Endothelial cell (in vitro differentiated cells): ENCODE measurements around the gene C6orf118. TPM values are rescaled to one million over a fixed set of nuclear protein-coding genes. Genes with fewer than 3 reads are reported as not detected.

Experiments
- DNase-seq: peaks from one replicate; pipeline ENCODE4 v3.0.0; 2021; ENCODE audit warnings: low spot score
- H3K27ac Mint-ChIP-seq: one replicate; pipeline ENCODE4 v1.8.0; 2021; ENCODE audit warnings: mixed read lengths, inconsistent platforms; ENCODE audit not compliant: unreplicated experiment
- H3K27me3 Mint-ChIP-seq: one replicate; pipeline ENCODE4 v1.8.0; 2021; ENCODE audit warnings: mild to moderate bottlenecking, moderate library complexity, mixed read lengths, inconsistent platforms; ENCODE audit not compliant: unreplicated experiment
- H3K36me3 Mint-ChIP-seq: one replicate; pipeline ENCODE4 v1.8.0; 2021; ENCODE audit warnings: mild to moderate bottlenecking, low read depth, mixed read lengths, inconsistent platforms; ENCODE audit not compliant: unreplicated experiment
- H3K4me1 Mint-ChIP-seq: one replicate; pipeline ENCODE4 v1.8.0; 2021; ENCODE audit warnings: mild to moderate bottlenecking, mixed read lengths, inconsistent platforms; ENCODE audit not compliant: unreplicated experiment
- H3K4me3 Mint-ChIP-seq: one replicate; pipeline ENCODE4 v1.8.0; 2021; ENCODE audit warnings: mild to moderate bottlenecking, mixed read lengths, inconsistent platforms; ENCODE audit not compliant: unreplicated experiment
- H3K9me3 Mint-ChIP-seq: one replicate; pipeline ENCODE4 v1.8.0; 2021; ENCODE audit warnings: mixed read lengths, inconsistent platforms; ENCODE audit not compliant: unreplicated experiment
- long read RNA-seq: library from polyadenylated mRNA; unstranded; transcript quantifications from one replicate; pipeline ENCODE4 v2.0.0, GENCODE V29; 2020; ENCODE audit not compliant: unreplicated experiment
- total RNA-seq: library from RNA; stranded (reverse); fragmentation: NEBNext Ultra II Directional; extraction: Animal tissue kit (Norgen Biotek cat#: 25700); gene quantifications from one replicate; pipeline ENCODE4 v1.2.1, GENCODE V29; 2021; ENCODE audit not compliant: unreplicated experiment
- TF ChIP-seq, protein P1 (sequence below): fragments of 200-600 bp; sonication (generic); IDR thresholded peaks from one replicate; pipeline ENCODE4 v1.5.0; 2021; ENCODE audit warnings: antibody characterized with exemption; ENCODE audit not compliant: unreplicated experiment

The C6orf118 gene
- total RNA-seq: not detected
- long read RNA-seq: 0 reads

DNA sequence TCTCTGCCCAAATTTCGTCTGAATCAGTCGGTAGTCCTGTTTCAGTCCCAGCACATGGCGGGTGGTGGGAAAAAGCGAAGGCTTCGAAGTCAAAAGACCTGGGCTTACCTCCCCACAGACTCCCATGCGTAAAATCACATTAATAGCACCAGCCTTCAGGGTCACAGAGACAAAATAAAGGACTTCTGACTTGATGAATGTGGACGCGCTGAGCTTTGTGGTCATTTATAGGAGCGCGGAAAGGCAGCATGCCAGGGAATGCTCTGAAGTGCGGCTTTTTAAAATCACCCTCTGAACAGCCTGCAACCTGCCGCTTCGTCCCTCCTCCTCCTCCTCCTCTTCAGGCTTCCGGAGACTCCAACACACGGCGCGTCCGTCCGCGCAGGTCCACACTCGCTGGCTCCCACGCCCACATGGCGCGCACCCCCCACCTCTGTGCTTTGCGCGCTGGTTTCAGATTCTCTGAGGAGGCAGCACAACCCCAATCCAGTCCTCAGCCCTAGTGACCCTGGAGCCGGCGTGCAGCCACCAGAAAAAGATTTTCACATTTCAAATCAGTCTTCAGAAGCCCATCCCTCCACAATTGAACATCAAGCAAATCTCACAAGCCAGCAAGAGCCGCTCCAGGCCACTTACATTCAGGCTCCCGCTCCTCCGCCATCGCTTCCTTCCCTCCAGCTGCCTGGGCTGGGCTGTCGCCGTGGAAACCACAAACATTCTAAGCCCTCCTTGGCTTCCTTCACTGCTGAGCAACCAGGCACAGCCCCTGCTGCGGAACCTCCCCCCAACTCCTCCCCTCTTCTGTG, at the start of gene C6orf118:
Gene C6orf118 (minus strand): TSS at position 680 of the 806 bp plus-strand sequence. CDS start 19 bp downstream, at position 661.
- no peaks in the 10 kb centered on the region for H3K9me3 Mint-ChIP-seq
- H3K4me1 Mint-ChIP-seq: peaks cover 5% of the 10 kb centered on the region
- H3K27ac Mint-ChIP-seq: peak within 1 kb of the TSS; percentile 93
- H3K36me3 Mint-ChIP-seq: no peaks in the 10 kb centered on the region
- TF ChIP-seq, protein P1, sequence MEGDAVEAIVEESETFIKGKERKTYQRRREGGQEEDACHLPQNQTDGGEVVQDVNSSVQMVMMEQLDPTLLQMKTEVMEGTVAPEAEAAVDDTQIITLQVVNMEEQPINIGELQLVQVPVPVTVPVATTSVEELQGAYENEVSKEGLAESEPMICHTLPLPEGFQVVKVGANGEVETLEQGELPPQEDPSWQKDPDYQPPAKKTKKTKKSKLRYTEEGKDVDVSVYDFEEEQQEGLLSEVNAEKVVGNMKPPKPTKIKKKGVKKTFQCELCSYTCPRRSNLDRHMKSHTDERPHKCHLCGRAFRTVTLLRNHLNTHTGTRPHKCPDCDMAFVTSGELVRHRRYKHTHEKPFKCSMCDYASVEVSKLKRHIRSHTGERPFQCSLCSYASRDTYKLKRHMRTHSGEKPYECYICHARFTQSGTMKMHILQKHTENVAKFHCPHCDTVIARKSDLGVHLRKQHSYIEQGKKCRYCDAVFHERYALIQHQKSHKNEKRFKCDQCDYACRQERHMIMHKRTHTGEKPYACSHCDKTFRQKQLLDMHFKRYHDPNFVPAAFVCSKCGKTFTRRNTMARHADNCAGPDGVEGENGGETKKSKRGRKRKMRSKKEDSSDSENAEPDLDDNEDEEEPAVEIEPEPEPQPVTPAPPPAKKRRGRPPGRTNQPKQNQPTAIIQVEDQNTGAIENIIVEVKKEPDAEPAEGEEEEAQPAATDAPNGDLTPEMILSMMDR: no peak
- H3K27me3 Mint-ChIP-seq: peaks cover 5% of the 10 kb centered on the region
- peak within 1 kb of the TSS; percentile 89 for H3K4me3 Mint-ChIP-seq
- peak; percentile 84 for DNase-seq

DNA sequence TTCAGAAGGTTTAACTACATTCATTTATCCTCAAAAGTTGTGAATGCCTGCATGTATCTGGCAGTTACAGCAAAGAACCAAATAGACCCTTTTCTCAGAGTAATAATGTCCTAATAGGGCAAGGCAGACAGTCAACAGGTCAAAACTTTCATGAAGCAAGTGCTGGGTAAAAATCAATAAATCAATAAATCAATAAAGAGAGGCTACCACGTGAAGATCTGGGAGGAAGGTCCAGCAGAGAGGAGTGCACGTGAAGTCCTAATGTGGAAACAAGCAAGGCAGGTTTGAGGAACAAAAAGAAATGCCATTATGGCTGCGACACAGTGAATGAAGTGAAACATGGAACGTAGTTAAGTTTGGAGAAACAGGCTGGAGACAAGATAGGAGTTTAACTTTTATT, 36.3 kb upstream of the C6orf118 start:
- Mint-ChIP-seq H3K36me3 (peaks cover 23% of the 10 kb centered on the region), H3K27ac (no peak overlapping the region), H3K27me3 (no peaks in the 10 kb centered on the region), H3K4me3 (no peak overlapping the region), H3K9me3 (peaks cover 7% of the 10 kb centered on the region), H3K4me1 (peaks cover 4% of the 10 kb centered on the region)
- TF ChIP-seq, protein P1: no peak
- DNase-seq: no peak

DNA sequence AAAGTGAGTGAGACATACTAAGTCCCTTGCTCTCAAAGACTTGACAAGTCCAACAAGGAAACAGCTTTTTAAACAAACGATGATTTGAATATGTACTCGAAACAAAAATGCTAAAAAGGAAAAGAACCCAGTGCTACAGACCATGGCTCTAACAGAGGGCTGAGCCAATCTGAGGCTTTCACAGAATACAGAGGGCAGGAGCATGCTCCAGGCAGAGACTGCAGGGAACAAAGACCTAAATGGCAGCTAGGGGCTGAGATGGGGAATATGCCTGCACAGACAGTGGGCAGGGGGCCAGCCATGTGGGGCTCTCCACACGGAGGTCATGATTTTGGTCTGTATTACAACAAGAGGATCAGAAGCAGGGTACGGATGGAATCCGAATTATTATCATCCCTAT, 31.1 kb upstream of the C6orf118 start:
- Mint-ChIP-seq H3K36me3 (peaks cover 3% of the 10 kb centered on the region), H3K27me3 (no peaks in the 10 kb centered on the region), H3K9me3 (no peaks in the 10 kb centered on the region), H3K27ac (no peak overlapping the region), H3K4me3 (no peak overlapping the region), H3K4me1 (no peaks in the 10 kb centered on the region)
- no peak for DNase-seq
- TF ChIP-seq, protein P1: no peak

DNA sequence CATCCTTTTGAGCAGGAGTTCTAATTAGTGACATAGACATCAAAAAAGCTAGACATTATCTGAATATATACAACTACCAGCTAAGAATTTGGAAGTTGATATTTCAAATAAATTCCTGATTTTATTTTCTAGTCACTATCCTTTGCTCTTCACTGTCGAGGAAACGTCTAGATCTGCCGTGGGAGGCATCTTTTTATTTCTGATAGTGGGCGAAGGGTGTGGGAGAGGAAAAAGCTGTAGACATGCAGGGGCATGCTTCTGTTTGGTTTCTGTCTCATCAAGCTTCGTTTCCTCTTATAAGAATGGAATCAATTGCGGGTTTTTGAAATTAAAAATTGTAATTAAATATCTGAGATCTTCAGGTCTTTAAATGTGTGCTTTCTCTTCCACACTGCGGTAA, 16.2 kb upstream of the C6orf118 start:
- peaks cover 5% of the 10 kb centered on the region for H3K27me3 Mint-ChIP-seq
- H3K4me1 Mint-ChIP-seq: no peaks in the 10 kb centered on the region
- H3K36me3 Mint-ChIP-seq: peaks cover 7% of the 10 kb centered on the region
- no peak overlapping the region for H3K4me3 Mint-ChIP-seq
- no peak for DNase-seq
- H3K27ac Mint-ChIP-seq: no peak overlapping the region
- peaks cover 8% of the 10 kb centered on the region for H3K9me3 Mint-ChIP-seq
- TF ChIP-seq, protein P1: no peak

DNA sequence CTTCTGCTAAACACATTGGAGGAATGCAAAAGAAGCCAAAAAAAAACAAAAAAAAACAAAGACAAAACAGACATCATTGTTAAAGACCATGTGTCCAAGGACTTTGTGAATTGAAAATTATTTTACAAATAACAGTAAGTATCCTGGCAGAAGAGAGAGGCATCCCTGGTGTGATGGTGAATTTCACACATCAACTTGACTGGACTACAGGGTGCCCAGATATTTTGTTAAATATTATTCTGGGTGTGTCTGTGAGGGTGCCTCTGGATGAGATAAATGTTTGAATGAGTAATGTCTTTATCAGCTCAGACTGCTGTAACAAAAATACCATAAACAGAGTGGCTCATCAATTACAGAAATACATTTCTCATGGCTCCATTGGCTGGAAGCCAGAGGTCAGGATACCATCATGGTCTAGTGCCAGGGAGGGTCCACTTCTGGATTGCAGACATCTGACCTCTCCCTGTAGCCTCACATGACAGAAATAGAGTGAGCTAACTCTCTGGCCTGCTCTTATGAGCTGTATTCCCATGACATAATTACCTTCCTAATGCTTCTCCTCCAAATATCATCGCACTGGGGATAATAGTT, 12.2 kb upstream of the C6orf118 start:
- H3K27ac Mint-ChIP-seq: no peak overlapping the region
- no peak for DNase-seq
- TF ChIP-seq, protein P1: no peak
- no peaks in the 10 kb centered on the region for H3K4me1 Mint-ChIP-seq
- H3K9me3 Mint-ChIP-seq: peaks cover 8% of the 10 kb centered on the region
- H3K4me3 Mint-ChIP-seq: no peak overlapping the region
- peaks cover 7% of the 10 kb centered on the region for H3K36me3 Mint-ChIP-seq
- peaks cover 5% of the 10 kb centered on the region for H3K27me3 Mint-ChIP-seq
